Sciatic nerve (tissue), 2 donors: Measurements from ENCODE around the gene LPP. TPM values are rescaled to one million over a fixed set of nuclear protein-coding genes. Genes with fewer than 3 reads are reported as not detected.

ENCODE experiments used
- ATAC-seq: fragments of 200-7000 bp; cut with Tn5 transposase; one replicate; pipeline ENCODE4 v1.9.1; 2020; ENCODE audit warnings: mild to moderate bottlenecking, moderate library complexity
- DNase-seq: peaks from one replicate; pipeline ENCODE4 v3.0.0-alpha.2; 2020; ENCODE audit warnings: low spot score
- intact Hi-C: fragments of 100-400 bp; cut with DNase I; formaldehyde crosslinking; loops from one replicate; pipeline ENCODE4 v1.14.2; 2022
- total RNA-seq: library from RNA; stranded (reverse); fragmentation: NEBNext Ultra II Directional; extraction: Animal tissue kit (Norgen Biotek cat#: 25700); gene quantifications from one replicate; pipeline ENCODE4 v1.2.1, GENCODE V29; 2021
- donor health status: DM: no; HTN: no; CAD: no.
- donor health status: DM: no; HTN: no; CAD: no.

The LPP gene
- total RNA-seq, 1 donor from 2014 or later = 231 TPM

GRCh38 chr3:188822411-188822810 is 668.5 kb downstream of the LPP start:
- ATAC-seq (no peak), DNase-seq (no peak)
- intact Hi-C loops = no loop called here

- DNase-seq (no peak), ATAC-seq (no peak)
- intact Hi-C loops = no loop called here
These were observed 670.6 kb downstream of the LPP start for GRCh38 chr3:188824566-188824965.

GRCh38 chr3:188825901-188826300 is 671.9 kb downstream of the LPP start:
- ATAC-seq (no peak), DNase-seq (no peak)
- intact Hi-C loops = no loop called here

- intact Hi-C loops = no loop called here
- no peak for ATAC-seq
- no peak for DNase-seq
These were observed 672.6 kb downstream of the LPP start for GRCh38 chr3:188826574-188826973.

GRCh38 chr3:188827103-188827502 is 673.1 kb downstream of the LPP start:
- intact Hi-C loops = no loop called here
- DNase-seq (no peak), ATAC-seq (no peak)

- intact Hi-C loops = no loop called here
- no peak for DNase-seq
- ATAC-seq = no peak
These were observed 673.6 kb downstream of the LPP start for GRCh38 chr3:188827576-188827975.

- intact Hi-C loops = no loop called here
- DNase-seq (no peak), ATAC-seq (no peak)
These were observed 675.2 kb downstream of the LPP start for GRCh38 chr3:188829130-188829529.

GRCh38 chr3:188829576-188829975 is 675.6 kb downstream of the LPP start:
- DNase-seq = no peak
- intact Hi-C loops = no loop called here
- ATAC-seq = no peak

- intact Hi-C loops = no loop called here
- ATAC-seq (no peak), DNase-seq (no peak)
These were observed 676.9 kb downstream of the LPP start for GRCh38 chr3:188830893-188831292.

GRCh38 chr3:188832146-188832545 is 678.2 kb downstream of the LPP start:
- DNase-seq (no peak), ATAC-seq (no peak)
- intact Hi-C loops = no loop called here

GRCh38 chr3:188832961-188833721 is 679.2 kb downstream of the LPP start:
- ATAC-seq (peak; percentile 84), DNase-seq (no peak)
- intact Hi-C loops = no loop called here

GRCh38 chr3:188834349-188834748 is 680.4 kb downstream of the LPP start:
- DNase-seq = no peak
- ATAC-seq = no peak
- intact Hi-C loops = no loop called here

- DNase-seq = no peak
- intact Hi-C loops = no loop called here
- ATAC-seq = no peak
These were observed 685.3 kb downstream of the LPP start for GRCh38 chr3:188839187-188839695.

GRCh38 chr3:188840290-188840689 is 686.3 kb downstream of the LPP start:
- no peak for DNase-seq
- ATAC-seq = no peak
- intact Hi-C loops = no loop called here

- ATAC-seq (no peak), DNase-seq (no peak)
- intact Hi-C loops = no loop called here
These were observed 687.9 kb downstream of the LPP start for GRCh38 chr3:188841906-188842305.

GRCh38 chr3:188842639-188843038 is 688.7 kb downstream of the LPP start:
- no peak for ATAC-seq

GRCh38 chr3:188844096-188844495 is 690.1 kb downstream of the LPP start:
- intact Hi-C loops = no loop called here
- no peak for DNase-seq
- ATAC-seq = no peak

More at GRCh38 chr3:188842639-188843038, 688.7 kb downstream of the LPP start:
- intact Hi-C loops = no loop called here
- no peak for DNase-seq

GRCh38 chr3:188845514-188845913 is 691.6 kb downstream of the LPP start:
- intact Hi-C loops = no loop called here
- DNase-seq = no peak
- ATAC-seq = no peak

GRCh38 chr3:188848947-188849346 is 695.0 kb downstream of the LPP start:
- ATAC-seq = no peak
- DNase-seq = no peak
- intact Hi-C loops = no loop called here

GRCh38 chr3:188853856-188854771 is 700.2 kb downstream of the LPP start:
- DNase-seq = no peak

More at GRCh38 chr3:188853856-188854771, 700.2 kb downstream of the LPP start:
- ATAC-seq = peak; percentile 93
- intact Hi-C loops = no loop called here
